ENCODE results near the gene MAP6. TPM values are rescaled to one million over a fixed set of nuclear protein-coding genes. Genes with fewer than 3 reads are reported as not detected.

The MAP6 gene
- total and polyA plus RNA-seq, 9 of the 15 experiments (the other 6 are each of a cell fraction or from before 2014, with no cell fraction given), result not detected

GRCh38 chr11:75589933-75590332 lies 78.9 kb downstream of the MAP6 start (continued):
- TF ChIP-seq THRAP3 (IDR thresholded peaks at IDR 0.05; ENCODE audit: borderline replicate concordance), result no peak
- TF ChIP-seq FOXK2 (conservative IDR thresholded peaks at IDR 0.05 in 1 of 2, IDR thresholded peaks at IDR 0.05 in 1 of 2; ENCODE audit: low read depth in 2 of 2), result peak; percentile 13 to 61; a peak in 2 of 4 replicates
- TF ChIP-seq KDM2B (CRISPR knock-in tag; IDR thresholded peaks at IDR 0.05), result no peak
- TF ChIP-seq, protein P1, sequence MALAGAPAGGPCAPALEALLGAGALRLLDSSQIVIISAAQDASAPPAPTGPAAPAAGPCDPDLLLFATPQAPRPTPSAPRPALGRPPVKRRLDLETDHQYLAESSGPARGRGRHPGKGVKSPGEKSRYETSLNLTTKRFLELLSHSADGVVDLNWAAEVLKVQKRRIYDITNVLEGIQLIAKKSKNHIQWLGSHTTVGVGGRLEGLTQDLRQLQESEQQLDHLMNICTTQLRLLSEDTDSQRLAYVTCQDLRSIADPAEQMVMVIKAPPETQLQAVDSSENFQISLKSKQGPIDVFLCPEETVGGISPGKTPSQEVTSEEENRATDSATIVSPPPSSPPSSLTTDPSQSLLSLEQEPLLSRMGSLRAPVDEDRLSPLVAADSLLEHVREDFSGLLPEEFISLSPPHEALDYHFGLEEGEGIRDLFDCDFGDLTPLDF (CRISPR knock-in tag; IDR thresholded peaks at IDR 0.05), result no peak
- TF ChIP-seq MAFG (tag; conservative IDR thresholded peaks at IDR 0.05), result 0 out of 2 replicates have a peak, but pooled peaks have one; percentile 13
- TF ChIP-seq, protein P2, sequence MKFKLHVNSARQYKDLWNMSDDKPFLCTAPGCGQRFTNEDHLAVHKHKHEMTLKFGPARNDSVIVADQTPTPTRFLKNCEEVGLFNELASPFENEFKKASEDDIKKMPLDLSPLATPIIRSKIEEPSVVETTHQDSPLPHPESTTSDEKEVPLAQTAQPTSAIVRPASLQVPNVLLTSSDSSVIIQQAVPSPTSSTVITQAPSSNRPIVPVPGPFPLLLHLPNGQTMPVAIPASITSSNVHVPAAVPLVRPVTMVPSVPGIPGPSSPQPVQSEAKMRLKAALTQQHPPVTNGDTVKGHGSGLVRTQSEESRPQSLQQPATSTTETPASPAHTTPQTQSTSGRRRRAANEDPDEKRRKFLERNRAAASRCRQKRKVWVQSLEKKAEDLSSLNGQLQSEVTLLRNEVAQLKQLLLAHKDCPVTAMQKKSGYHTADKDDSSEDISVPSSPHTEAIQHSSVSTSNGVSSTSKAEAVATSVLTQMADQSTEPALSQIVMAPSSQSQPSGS (CRISPR knock-in tag; IDR thresholded peaks at IDR 0.05), result no peak
- TF ChIP-seq HNRNPUL1 (IDR thresholded peaks at IDR 0.05; ENCODE audit: low read length), result no peak
- TF ChIP-seq GTF2E2 (tag; IDR thresholded peaks at IDR 0.05), result no peak
- TF ChIP-seq NR2F6 (CRISPR knock-in tag; IDR thresholded peaks at IDR 0.05), result no peak
- TF ChIP-seq E2F8 (IDR thresholded peaks at IDR 0.05; ENCODE audit: low read depth, partially characterized antibody), result no peak
- TF ChIP-seq ID3 (CRISPR knock-in tag; IDR thresholded peaks at IDR 0.05), result no peak
- TF ChIP-seq ID3 (tag; IDR thresholded peaks at IDR 0.05), result peak; percentile 53; the same call in 1 of the 2 replicates
- TF ChIP-seq MYC (IDR thresholded peaks at IDR 0.05; ENCODE audit: low read depth, low read length), result peak; percentile 85
- no peak for TF ChIP-seq MYC (CRISPR knock-in tag; IDR thresholded peaks at IDR 0.05; ENCODE audit: borderline replicate concordance, low read depth)
- TF ChIP-seq TBP (optimal IDR thresholded peaks at IDR 0.05; ENCODE audit: low read depth, low read length), result peak; percentile 50
- peak; percentile 50; the same call in 1 of the 2 replicates for TF ChIP-seq ZNF24 (IDR thresholded peaks at IDR 0.05)
- no peak for TF ChIP-seq TAF15 (IDR thresholded peaks at IDR 0.05; ENCODE audit: low read depth, low read length)
- no peak for TF ChIP-seq NCOA2 (IDR thresholded peaks at IDR 0.05; ENCODE audit: partially characterized antibody in 2 of 2)
- TF ChIP-seq POLR2AphosphoS2 (IDR thresholded peaks at IDR 0.05; ENCODE audit: low read length), result no peak
- TF ChIP-seq ZNF655 (CRISPR knock-in tag; IDR thresholded peaks at IDR 0.05), result no peak
- no peak for TF ChIP-seq ETV6 (IDR thresholded peaks at IDR 0.05; ENCODE audit: borderline replicate concordance in 1 of 2, low read depth in 2 of 2, low read length in 1 of 2)
- no peak for TF ChIP-seq ETV6 (CRISPR knock-in tag; IDR thresholded peaks at IDR 0.05; ENCODE audit: borderline replicate concordance)
- TF ChIP-seq GABPB2 (CRISPR knock-in tag; conservative IDR thresholded peaks at IDR 0.05), result no peak
- TF ChIP-seq MEIS2 (IDR thresholded peaks at IDR 0.05; ENCODE audit: partially characterized antibody), result peak; percentile 34

All from K562 (cell line).